ENCODE results near the gene STAC.

STAC gene

DNA sequence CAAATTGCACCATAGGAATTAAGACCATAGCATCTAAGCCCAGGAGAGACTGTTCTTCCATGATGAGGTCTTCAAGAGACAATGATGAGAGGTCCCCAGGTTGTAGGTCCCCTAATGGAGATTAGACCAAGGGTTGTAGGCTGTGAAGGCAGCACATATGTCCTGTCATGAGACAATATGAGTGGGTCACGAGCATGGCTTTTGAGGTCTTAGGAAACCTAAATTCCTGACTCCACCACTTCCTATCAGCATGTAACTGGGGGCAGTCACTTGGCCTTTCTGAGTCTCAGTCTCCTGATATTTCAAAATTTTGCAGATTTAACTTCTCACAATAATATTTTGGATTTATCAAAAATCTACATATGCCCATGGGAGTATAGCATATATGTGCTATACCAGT lies 31.3 kb downstream of the STAC start:
- no peak overlapping the region for H3K4me3 ChIP-seq (ENCODE audit: low read depth, low read length)
- peaks cover 12% of the 10 kb centered on the region for H3K9me3 ChIP-seq (ENCODE audit: control insufficient read depth, insufficient read depth, low read depth, low read length)
- no peak overlapping the region for H3K27ac ChIP-seq (ENCODE audit: low read depth, low read length)
- no peaks in the 10 kb centered on the region for H3K27me3 ChIP-seq (ENCODE audit: control insufficient read depth, insufficient read depth, low read length)
- peaks cover 9% of the 10 kb centered on the region; the same call in 1 of the 2 replicates for H3K36me3 ChIP-seq (ENCODE audit: control insufficient read depth, insufficient read depth, low read length)
- H3K4me1 ChIP-seq (ENCODE audit: control insufficient read depth, insufficient read depth, low read length), result no peaks in the 10 kb centered on the region
- no peak overlapping the region for H3K9ac ChIP-seq (ENCODE audit: low read length)

DNA sequence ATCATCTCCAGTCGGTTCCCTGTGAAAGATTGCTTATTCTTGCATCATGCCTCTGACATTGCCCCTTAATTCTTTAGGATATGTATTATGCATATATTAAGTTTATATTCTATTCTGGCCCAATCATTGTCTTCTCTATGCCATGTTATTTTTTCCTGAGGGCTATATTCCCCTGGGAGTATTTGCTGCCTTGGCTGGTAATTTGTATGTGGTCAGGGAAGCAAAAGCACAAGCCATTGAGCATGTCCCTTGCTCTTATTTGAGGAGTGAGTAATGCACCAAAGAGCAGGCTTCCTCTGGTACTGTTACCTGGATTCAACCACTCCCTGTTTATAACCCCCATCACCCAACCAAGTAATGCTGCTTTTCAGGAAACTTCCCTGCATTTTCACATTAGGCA lies 36.3 kb downstream of the STAC start:
- H3K9ac ChIP-seq (ENCODE audit: low read length), result no peak overlapping the region
- peaks cover 8% of the 10 kb centered on the region for H3K4me1 ChIP-seq (ENCODE audit: control insufficient read depth, insufficient read depth, low read length)
- no peak overlapping the region for H3K4me3 ChIP-seq (ENCODE audit: low read depth, low read length)
- peaks cover 3% of the 10 kb centered on the region; the same call in 1 of the 2 replicates for H3K36me3 ChIP-seq (ENCODE audit: control insufficient read depth, insufficient read depth, low read length)
- H3K27me3 ChIP-seq (ENCODE audit: control insufficient read depth, insufficient read depth, low read length), result no peaks in the 10 kb centered on the region
- peaks cover 14% of the 10 kb centered on the region for H3K9me3 ChIP-seq (ENCODE audit: control insufficient read depth, insufficient read depth, low read depth, low read length)
- no peak overlapping the region for H3K27ac ChIP-seq (ENCODE audit: low read depth, low read length)

DNA sequence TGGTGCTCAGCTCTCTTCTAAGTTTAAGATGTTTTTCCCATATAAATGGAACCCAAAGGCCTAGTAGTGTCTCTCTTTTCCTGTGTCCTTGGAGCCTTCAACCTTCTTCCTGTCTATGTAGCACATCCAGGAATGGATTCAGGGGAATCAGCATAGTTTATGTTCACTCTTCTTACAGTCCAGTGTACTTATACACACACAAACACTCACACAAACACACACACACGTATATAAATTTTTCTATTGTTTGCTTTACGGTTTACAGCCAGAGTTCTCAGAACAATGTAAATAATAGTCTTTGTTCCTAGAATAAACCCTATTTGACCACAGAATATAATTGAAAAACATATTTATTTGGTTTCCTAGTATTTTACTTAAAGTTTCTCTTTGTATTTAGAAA lies 36.9 kb downstream of the STAC start:
- Histone ChIP-seq H3K27ac (ENCODE audit: low read depth, low read length) (no peak overlapping the region), H3K9me3 (ENCODE audit: control insufficient read depth, insufficient read depth, low read depth, low read length) (peaks cover 14% of the 10 kb centered on the region), H3K4me3 (ENCODE audit: low read depth, low read length) (no peak overlapping the region)

DNA sequence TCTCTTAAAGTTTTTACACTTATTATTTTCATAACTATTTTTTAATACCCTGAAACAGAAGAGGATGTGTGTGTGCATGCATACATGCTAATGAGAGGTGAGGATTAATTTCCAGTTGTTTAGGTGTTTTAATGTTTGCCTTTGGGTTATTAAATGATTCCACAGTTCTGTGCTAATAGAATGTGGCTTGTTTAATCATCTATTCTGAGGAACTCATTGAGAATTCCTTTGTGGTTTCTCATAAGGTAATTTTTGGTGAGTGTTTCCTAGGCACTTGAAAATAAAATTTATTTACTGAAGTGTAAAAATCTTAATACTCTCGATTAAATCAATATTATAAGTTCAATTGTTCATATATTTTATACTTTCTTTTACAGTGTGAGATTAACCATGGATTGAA lies 38.0 kb downstream of the STAC start:
- H3K9me3 ChIP-seq (ENCODE audit: control insufficient read depth, insufficient read depth, low read depth, low read length), result peaks cover 14% of the 10 kb centered on the region
- peaks cover 8% of the 10 kb centered on the region for H3K4me1 ChIP-seq (ENCODE audit: control insufficient read depth, insufficient read depth, low read length)
- H3K27me3 ChIP-seq (ENCODE audit: control insufficient read depth, insufficient read depth, low read length), result no peaks in the 10 kb centered on the region
- no peak overlapping the region for H3K27ac ChIP-seq (ENCODE audit: low read depth, low read length)
- H3K36me3 ChIP-seq (ENCODE audit: control insufficient read depth, insufficient read depth, low read length), result peaks cover 2% of the 10 kb centered on the region; the same call in 1 of the 2 replicates
- no peak overlapping the region for H3K9ac ChIP-seq (ENCODE audit: low read length)
- H3K4me3 ChIP-seq (ENCODE audit: low read depth, low read length), result no peak overlapping the region

More for the DNA sequence above, 36.9 kb downstream of the STAC start:
- Histone ChIP-seq H3K4me1 (ENCODE audit: control insufficient read depth, insufficient read depth, low read length) (peaks cover 8% of the 10 kb centered on the region), H3K27me3 (ENCODE audit: control insufficient read depth, insufficient read depth, low read length) (no peaks in the 10 kb centered on the region), H3K36me3 (ENCODE audit: control insufficient read depth, insufficient read depth, low read length) (peaks cover 2% of the 10 kb centered on the region; the same call in 1 of the 2 replicates), H3K9ac (ENCODE audit: low read length) (no peak overlapping the region)

DNA sequence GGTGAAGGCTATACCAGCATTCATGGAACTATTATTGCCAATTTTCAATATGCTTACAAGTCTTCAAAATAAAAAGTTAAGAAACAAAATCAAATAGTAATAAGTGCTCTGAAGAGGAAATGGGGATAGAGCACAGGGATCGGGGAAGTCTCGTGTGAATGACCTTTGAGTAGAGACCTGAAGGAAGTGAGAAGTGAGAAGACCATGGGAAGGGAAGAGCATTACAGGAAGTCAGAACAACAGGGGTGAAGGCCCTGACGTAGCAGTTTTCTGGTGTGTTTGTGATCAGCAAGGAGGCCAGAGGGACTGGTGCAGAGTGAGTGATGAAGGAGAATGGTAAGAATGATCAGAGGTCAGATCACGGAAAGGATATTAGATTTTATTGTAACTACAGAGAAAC lies 48.1 kb downstream of the STAC start:
- H3K9me3 ChIP-seq (ENCODE audit: control insufficient read depth, insufficient read depth, low read depth, low read length), result no peaks in the 10 kb centered on the region
- no peak overlapping the region for H3K9ac ChIP-seq (ENCODE audit: low read length)
- no peaks in the 10 kb centered on the region for H3K27me3 ChIP-seq (ENCODE audit: control insufficient read depth, insufficient read depth, low read length)
- no peak overlapping the region for H3K27ac ChIP-seq (ENCODE audit: low read depth, low read length)
- H3K4me3 ChIP-seq (ENCODE audit: low read depth, low read length), result no peak overlapping the region
- no peaks in the 10 kb centered on the region for H3K4me1 ChIP-seq (ENCODE audit: control insufficient read depth, insufficient read depth, low read length)
- no peaks in the 10 kb centered on the region for H3K36me3 ChIP-seq (ENCODE audit: control insufficient read depth, insufficient read depth, low read length)

DNA sequence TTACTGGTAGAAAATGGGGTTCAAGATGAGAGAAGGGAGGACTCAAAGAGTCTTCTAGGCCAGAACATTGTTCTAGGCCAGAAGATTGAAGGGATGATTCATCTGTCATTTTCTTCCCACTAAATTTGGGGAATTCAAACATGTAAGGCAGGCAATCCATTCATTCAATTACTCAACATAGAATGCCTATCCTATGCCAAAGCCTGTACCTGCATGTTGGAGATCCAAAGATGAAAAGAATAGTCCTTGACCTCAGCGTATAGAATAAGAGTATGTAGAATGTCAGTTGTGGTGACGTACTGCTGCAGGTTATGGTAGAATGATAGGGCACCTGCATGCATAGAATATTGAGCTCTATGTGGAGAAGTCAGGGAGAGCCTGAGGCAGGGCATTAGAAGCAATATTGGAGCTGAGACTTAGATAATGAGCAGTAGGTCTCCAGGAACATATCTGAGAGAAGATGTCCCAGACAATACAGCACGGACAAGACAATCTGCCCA lies 49.7 kb downstream of the STAC start:
- Histone ChIP-seq H3K9ac (ENCODE audit: low read length) (no peak overlapping the region), H3K27ac (ENCODE audit: low read depth, low read length) (no peak overlapping the region), H3K4me1 (ENCODE audit: control insufficient read depth, insufficient read depth, low read length) (no peaks in the 10 kb centered on the region), H3K9me3 (ENCODE audit: control insufficient read depth, insufficient read depth, low read depth, low read length) (no peaks in the 10 kb centered on the region), H3K4me3 (ENCODE audit: low read depth, low read length) (no peak overlapping the region), H3K36me3 (ENCODE audit: control insufficient read depth, insufficient read depth, low read length) (no peaks in the 10 kb centered on the region), H3K27me3 (ENCODE audit: control insufficient read depth, insufficient read depth, low read length) (no peaks in the 10 kb centered on the region)

DNA sequence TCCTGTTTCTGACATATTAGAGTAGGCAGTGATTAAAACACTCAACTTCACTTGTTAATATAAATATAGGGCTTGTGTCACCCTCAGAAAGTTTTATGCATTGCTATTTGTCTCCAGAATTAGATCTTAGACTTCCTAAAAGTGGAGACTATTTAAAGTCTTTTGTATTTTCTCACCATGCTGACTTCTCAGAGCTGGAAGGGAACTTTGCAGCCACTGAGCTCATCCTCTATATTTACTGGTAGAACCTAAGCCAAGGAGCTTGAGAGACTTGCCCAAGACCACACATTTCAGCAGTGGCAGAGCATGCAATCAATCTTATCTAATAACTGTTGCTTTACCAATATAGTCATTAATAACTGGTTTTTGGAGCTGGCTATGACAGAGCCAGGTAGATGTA lies 53.2 kb downstream of the STAC start:
- H3K36me3 ChIP-seq (ENCODE audit: control insufficient read depth, insufficient read depth, low read length), result no peaks in the 10 kb centered on the region
- no peak overlapping the region for H3K27ac ChIP-seq (ENCODE audit: low read depth, low read length)
- H3K4me3 ChIP-seq (ENCODE audit: low read depth, low read length), result no peak overlapping the region
- no peaks in the 10 kb centered on the region for H3K27me3 ChIP-seq (ENCODE audit: control insufficient read depth, insufficient read depth, low read length)
- no peaks in the 10 kb centered on the region for H3K9me3 ChIP-seq (ENCODE audit: control insufficient read depth, insufficient read depth, low read depth, low read length)
- H3K4me1 ChIP-seq (ENCODE audit: control insufficient read depth, insufficient read depth, low read length), result no peaks in the 10 kb centered on the region
- no peak overlapping the region for H3K9ac ChIP-seq (ENCODE audit: low read length)

DNA sequence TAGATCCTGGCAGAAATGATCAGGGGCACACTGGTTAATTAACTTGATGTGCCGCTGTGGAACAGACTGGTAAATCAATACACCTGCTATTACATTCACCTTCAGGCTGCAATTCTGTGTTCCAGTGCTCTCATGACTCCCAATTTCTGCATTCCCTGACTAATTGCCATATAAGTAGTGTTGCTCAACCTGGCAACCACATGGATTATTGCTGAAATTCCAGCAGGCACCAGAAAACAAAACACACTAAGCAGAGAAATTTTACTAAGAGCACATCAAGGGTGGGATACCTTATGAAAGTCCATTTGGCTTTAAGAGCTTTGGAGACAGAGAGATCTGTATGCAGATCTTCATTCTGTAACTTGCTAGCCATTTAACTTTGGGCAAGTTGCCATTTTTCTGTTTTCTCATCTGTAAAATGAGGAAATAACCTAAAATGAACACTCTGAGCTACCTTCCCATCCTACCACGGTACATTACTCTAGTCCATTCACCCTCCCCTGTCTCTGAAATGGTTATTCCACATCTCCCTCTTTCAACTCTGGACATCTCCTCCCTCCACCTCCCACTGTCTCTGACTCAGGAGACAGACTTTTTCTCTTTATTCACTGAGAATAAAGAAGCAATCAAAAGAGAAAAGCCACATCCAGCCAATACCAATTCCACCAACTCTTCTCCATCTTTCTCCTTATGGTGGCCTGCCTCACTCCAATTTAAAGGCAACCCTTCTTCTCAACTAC lies 54.6 kb downstream of the STAC start:
- Histone ChIP-seq H3K36me3 (ENCODE audit: control insufficient read depth, insufficient read depth, low read length) (no peaks in the 10 kb centered on the region), H3K9me3 (ENCODE audit: control insufficient read depth, insufficient read depth, low read depth, low read length) (no peaks in the 10 kb centered on the region)

DNA sequence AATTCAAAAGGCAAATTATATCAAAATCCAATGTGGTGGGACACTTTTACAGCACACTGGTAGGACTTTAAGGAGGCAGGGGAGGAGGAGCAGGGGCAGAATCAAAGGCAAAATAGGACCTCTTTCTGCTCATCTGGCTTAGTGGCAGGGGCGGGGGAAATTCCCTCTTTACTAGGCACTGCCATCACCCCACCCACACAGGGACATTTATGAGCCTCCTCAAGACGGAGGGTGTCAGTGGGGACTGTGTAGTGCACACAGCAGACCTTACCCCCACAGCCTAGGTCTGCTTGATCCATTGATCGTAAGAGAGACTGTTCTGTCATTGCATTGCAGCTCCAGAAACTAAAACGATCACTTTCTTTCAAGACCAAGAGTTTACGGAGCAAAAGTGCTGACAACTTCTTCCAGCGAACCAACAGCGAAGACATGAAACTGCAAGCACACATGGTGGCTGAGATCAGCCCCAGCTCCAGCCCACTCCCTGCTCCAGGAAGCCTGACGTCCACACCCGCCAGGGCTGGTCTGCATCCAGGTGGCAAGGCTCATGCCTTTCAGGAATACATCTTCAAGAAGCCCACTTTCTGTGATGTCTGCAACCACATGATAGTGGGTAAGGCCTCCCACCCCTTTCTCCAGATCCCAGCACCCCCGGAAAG lies 62.9 kb downstream of the STAC start:
- H3K9ac ChIP-seq (ENCODE audit: low read length), result no peak overlapping the region
- no peaks in the 10 kb centered on the region for H3K9me3 ChIP-seq (ENCODE audit: control insufficient read depth, insufficient read depth, low read depth, low read length)
- H3K27ac ChIP-seq (ENCODE audit: low read depth, low read length), result no peak overlapping the region
- no peaks in the 10 kb centered on the region for H3K27me3 ChIP-seq (ENCODE audit: control insufficient read depth, insufficient read depth, low read length)
- no peaks in the 10 kb centered on the region for H3K36me3 ChIP-seq (ENCODE audit: control insufficient read depth, insufficient read depth, low read length)
- H3K4me1 ChIP-seq (ENCODE audit: control insufficient read depth, insufficient read depth, low read length), result peaks cover 12% of the 10 kb centered on the region
- H3K4me3 ChIP-seq (ENCODE audit: low read depth, low read length), result no peak overlapping the region

More for the DNA sequence above, 54.6 kb downstream of the STAC start:
- Histone ChIP-seq H3K27ac (ENCODE audit: low read depth, low read length) (no peak overlapping the region), H3K4me3 (ENCODE audit: low read depth, low read length) (no peak overlapping the region), H3K4me1 (ENCODE audit: control insufficient read depth, insufficient read depth, low read length) (no peaks in the 10 kb centered on the region), H3K9ac (ENCODE audit: low read length) (no peak overlapping the region), H3K27me3 (ENCODE audit: control insufficient read depth, insufficient read depth, low read length) (no peaks in the 10 kb centered on the region)

DNA sequence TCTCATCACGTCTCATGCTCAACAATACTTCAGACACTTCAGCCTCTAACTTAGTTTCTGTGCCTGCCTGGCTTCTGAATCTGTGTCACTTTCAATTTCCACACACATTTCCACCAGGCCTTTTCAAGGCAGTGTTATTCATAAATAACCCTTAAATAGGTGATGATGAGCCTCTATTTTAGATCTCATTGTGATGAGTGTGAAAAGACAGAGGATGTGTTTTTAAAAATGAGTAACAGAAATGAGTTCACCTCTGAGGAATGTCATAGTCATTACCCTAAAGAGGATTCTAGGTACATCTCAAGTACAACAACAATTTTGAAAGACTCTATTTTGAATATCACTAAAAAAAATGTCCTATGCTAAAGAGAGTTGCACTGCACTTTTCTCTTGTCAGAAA lies 64.6 kb downstream of the STAC start:
- peak overlapping the region; percentile 70; the same call in 1 of the 2 replicates for H3K27ac ChIP-seq (ENCODE audit: low read depth, low read length)

DNA sequence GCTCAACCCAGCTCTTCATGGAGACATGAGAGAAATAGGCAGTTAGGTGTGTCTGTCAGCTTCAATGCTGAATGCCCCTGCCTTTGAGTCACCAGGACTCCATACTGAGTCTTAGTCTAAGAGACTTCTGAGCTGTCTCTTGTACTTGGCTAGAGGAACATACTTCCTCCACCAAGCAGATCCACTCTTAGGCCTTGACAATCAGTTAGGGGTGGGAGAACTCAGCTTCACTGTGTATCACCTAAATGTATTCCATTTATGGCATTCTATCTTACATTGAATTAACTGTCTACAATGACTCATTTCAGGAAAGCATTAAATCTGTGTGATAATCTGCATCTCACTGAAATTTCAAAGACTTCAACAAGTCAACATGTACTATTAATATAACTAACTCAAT lies 66.0 kb downstream of the STAC start:
- no peak overlapping the region for H3K9ac ChIP-seq (ENCODE audit: low read length)
- H3K4me3 ChIP-seq (ENCODE audit: low read depth, low read length), result no peak overlapping the region
- no peaks in the 10 kb centered on the region for H3K36me3 ChIP-seq (ENCODE audit: control insufficient read depth, insufficient read depth, low read length)
- H3K27ac ChIP-seq (ENCODE audit: low read depth, low read length), result no peak overlapping the region
- H3K27me3 ChIP-seq (ENCODE audit: control insufficient read depth, insufficient read depth, low read length), result no peaks in the 10 kb centered on the region
- no peaks in the 10 kb centered on the region for H3K9me3 ChIP-seq (ENCODE audit: control insufficient read depth, insufficient read depth, low read depth, low read length)
- peaks cover 15% of the 10 kb centered on the region for H3K4me1 ChIP-seq (ENCODE audit: control insufficient read depth, insufficient read depth, low read length)

More for the DNA sequence above, 64.6 kb downstream of the STAC start:
- Histone ChIP-seq H3K9ac (ENCODE audit: low read length) (no peak overlapping the region), H3K4me3 (ENCODE audit: low read depth, low read length) (no peak overlapping the region), H3K9me3 (ENCODE audit: control insufficient read depth, insufficient read depth, low read depth, low read length) (no peaks in the 10 kb centered on the region), H3K36me3 (ENCODE audit: control insufficient read depth, insufficient read depth, low read length) (no peaks in the 10 kb centered on the region), H3K4me1 (ENCODE audit: control insufficient read depth, insufficient read depth, low read length) (peaks cover 15% of the 10 kb centered on the region), H3K27me3 (ENCODE audit: control insufficient read depth, insufficient read depth, low read length) (no peaks in the 10 kb centered on the region)
